Activated CD4-positive, alpha-beta T cell treated with anti-CD3 and anti-CD28 coated beads for 24 hours (primary cell): ENCODE results near the gene HIP1R.
"Not testable (repeated sequence)": the region's sequence is repeated elsewhere in the genome, so short reads cannot be mapped to it uniquely, and the experiment has no call there.

Experiments used
- DNase-seq, 2 donors: peaks; one replicate each; pipeline ENCODE4 v3.0.0-alpha.2; 2020; ENCODE audit warnings: low read depth in 2 of 2

HIP1R gene

GRCh38 chr12:122874081-122874480 is 38.8 kb downstream of the HIP1R start:
- DNase-seq, result peak in 1 of 2 donors; percentile 45

- DNase-seq, result no peak
These were observed 40.4 kb downstream of the HIP1R start for GRCh38 chr12:122875590-122876220.

DNA sequence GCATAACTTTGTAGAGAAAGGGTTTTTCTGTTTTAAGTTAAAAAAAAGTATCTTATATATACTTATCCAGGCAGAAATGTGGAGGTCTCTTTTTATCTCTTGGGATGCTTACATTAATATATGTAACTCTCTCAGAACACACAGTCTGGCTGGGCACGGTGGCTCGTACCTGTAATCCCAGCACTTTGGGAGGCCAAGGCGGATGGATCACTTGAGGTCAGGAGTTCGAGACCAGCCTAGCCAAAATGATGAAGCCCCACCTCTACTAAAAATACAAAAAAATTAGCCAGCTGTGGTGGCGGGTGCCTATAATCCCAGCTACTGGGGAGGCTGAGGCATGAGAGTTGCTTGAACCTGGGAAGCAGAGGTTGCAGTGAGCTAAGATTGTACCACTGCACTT is 41.0 kb downstream of the HIP1R start:
- DNase-seq, result not testable (repeated sequence)

DNA sequence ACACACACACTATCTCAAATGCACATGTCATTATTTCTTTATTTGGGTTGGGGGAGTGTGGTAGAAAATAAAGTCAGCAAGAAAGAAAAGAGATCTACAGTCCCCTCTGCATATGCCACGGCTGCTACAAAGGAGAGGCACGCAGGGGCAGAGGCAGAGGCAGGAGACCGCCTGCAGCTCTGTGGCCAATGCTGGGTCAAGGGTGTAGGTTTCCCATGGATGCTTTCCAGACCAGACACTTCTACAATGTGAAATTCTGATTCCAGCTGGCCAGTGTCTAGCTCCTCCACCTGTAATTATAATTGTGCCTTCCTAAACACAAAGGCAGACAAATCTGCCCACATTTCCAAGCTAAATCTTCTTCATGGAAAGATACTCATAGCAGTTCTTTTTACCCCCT is 41.5 kb downstream of the HIP1R start:
- no peak for DNase-seq

- DNase-seq, result no peak
These were observed 43.7 kb downstream of the HIP1R start for GRCh38 chr12:122878780-122879612.

DNA sequence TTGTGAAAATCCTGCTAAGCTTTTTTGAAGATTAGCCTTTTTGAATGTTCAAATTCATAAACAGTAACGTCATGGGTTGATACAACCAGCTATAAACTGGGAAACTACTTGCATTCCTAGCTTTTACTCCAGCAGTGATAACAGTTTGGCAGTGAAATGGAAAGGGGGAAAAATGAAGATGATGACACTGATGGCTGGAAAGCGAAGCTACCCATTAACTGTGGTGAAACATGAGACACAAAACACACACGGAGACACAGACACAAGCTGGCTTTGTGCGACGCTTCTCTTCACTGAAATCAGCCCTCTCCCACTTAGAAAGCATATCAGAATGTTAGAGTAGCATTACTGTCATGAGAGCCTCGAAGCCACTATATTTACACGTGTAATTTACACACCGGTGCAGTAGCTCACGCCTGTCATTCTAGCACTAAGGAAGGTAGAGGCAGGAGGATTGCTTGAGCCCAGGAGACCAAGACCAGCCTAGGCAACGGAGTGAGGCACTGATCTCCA is 45.0 kb downstream of the HIP1R start:
- no peak for DNase-seq

GRCh38 chr12:122880668-122881067 is 45.4 kb downstream of the HIP1R start:
- DNase-seq, result no peak

- DNase-seq, result no peak
These were observed 47.8 kb downstream of the HIP1R start for GRCh38 chr12:122882908-122883558.

GRCh38 chr12:122884091-122884826 is 49.0 kb downstream of the HIP1R start:
- DNase-seq, result no peak

DNA sequence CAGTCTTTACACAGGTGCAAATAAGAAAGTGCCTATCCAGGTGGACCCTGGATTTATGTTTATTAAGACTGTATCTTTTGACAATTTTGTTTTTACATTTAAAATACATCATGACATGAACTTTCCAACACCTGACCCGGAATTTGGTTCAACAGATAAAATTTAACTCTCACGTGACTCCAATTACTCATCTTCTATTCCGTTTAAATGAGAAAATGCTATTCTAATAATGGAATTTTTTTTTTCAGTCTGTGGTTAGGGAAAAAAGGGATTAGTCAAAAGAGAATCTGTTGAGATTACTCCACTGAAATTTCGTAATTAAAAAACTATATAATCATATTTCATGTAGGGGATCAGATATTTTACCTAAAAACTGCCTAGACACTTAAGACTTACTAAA is 49.6 kb downstream of the HIP1R start:
- DNase-seq, result no peak

GRCh38 chr12:122886161-122886560 is 50.9 kb downstream of the HIP1R start:
- no peak for DNase-seq

- peak in 1 of 2 donors; percentile 30 for DNase-seq
These were observed 51.9 kb downstream of the HIP1R start for GRCh38 chr12:122886851-122887818.

DNA sequence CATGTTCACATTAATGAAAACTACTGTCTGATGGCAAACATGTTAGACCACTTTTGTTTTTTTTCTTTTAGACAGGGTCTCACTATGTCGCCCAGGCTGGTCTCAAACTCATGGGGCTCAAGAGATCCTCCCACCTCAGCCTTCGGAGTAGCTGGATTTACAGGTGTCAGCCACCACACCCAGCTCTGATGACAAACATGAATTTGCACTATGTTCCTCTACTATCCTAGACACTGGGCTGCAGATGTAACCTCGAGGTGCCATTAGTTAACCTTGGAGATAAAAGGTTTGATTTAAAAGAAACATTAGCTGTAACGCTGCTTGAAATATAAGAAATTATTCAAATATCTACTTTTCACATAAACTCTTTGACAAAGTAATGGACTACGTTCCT is 52.6 kb downstream of the HIP1R start:
- DNase-seq, result no peak

GRCh38 chr12:122888232-122888752 is 53.0 kb downstream of the HIP1R start:
- DNase-seq, result no peak

DNA sequence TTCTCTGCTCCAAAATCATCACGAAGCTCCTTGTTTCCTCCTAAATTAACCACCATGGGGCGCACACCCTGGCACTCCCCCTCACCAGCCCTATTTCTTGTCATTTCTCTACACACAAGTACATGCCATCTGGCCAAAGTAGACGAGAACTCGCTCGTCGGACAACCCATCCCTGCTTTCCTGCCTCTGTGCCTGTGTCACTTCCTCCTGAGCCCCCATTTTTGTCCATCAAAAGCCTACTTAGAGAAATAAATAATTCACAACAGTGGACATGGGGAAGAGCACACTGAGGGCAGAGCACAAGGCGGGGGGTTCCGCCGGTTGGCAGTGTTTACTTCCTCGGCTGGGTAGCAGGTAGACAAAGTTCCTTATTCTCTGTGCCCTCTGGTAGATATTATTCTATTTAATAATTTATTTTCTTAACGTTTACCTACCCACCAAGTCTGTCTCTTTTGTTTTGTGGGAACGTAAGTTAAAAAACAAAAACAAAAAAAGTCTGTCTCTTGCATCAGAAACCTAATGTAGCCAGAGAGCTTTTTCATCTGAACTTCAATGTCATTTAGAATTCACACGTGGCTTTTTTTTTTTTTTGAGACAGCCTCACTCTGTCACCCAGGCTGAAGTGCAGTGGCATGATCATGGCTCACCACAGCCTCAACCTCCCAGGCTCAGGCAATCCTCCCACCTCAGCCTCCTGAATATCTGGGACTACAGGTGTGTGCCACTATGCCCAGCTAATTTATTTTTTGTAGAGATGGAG is 54.7 kb downstream of the HIP1R start:
- DNase-seq, result no peak

DNA sequence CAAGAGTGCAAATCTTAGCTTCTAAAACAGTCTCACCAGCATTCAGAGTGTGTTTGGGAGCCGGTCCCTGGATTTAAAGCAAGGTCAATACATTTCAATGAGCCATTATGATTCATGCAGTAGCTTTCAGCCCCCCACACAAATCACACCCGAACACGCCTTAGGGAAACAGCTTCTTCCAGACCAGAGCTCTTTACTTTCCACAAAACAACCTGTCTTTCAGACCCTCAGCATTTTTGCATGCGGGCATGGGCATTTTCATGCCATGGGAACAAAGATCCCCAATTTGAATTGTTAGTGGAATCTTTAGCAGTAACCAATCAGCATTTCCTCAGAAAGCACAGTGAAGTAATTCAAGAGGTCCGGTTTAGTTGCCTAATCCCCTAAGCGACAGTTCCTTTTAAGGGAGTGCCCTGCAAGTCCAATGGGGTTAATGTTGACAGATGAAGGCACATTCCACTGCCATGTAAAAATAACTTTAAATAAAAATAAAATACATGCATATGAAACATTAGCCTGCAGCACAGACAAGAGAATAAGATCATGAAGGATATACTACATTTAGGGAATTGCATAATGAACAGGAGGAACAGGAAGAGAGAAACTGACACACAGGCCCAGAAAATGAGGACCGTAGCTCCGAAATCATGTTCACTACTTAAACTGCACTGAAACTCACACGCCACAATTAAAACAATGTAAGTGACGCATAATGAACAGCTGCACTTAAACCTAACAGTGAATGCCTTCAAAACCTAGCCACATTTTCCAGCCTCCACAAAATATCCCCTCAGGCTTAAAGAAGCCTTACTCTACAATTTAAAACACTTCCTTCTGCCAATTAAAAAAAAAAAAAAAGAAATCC is 56.6 kb downstream of the HIP1R start:
- DNase-seq, result no peak

DNA sequence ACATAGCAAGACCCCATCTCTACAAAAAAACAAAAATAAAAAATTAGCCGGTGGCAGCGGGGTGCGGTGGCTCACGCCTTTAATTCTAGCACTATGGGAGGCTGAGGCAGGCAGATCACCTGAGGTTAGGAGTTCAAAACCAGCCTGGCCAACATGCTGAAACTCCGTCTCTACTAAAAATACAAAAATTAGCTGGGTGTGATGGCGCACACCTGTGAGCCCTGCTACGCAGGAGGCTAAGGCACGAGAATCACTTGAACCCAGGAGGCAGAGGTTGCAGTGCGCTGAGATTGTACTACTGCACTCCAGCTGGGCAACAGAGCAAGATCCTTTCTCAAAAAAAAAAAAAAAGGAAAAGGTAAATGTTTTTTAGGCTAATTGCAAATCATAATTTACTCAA is 57.5 kb downstream of the HIP1R start:
- not testable (repeated sequence) for DNase-seq
